ENCODE data around the gene RPL7A.

Gene RPL7A

DNA sequence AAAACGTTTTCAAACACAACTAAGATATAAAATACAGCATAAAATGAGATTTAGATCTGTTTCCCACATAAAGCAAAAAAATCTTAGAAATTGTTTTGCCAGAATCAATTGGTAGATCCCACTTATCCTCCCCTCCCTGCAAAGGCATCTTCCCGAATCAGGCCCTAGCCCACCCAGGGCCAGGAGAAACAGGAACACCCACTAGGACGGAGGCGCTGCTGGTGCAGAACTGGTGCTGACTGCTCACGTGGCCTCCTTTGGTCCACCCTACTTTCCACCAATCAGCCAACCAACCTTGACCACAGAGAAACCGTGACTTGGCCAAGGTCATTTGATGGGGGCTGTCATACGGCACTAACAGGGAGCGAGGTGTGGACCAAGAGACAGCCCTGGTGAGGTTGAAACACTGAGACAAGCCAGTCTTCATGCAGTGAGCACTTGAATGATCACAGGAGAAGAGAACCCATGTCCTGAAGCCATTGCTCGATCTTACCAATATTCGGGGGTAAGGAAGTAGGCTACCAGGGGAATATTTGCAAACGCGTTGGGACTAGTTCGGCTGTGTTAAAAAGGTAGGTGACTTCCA is 13.6 kb downstream of the RPL7A start:
- DNase-seq, result no peak
- intact Hi-C loops (cut with DNase I; ENCODE audit: low total_unique reads), result no loop called here
- peaks cover 44 to 84% (median 54%) of the 10 kb centered on the region in 3 donors for H3K36me3 ChIP-seq
- no peak for TF ChIP-seq CTCF (IDR thresholded peaks at IDR 0.05)
- H3K4me1 ChIP-seq, result peaks cover 0 to 21% (median 14%) of the 10 kb centered on the region in 4 donors
- no peak overlapping the region for H3K27ac ChIP-seq
- H3K4me3 ChIP-seq, result no peak overlapping the region
- H3K27me3 ChIP-seq, result no peaks in the 10 kb centered on the region
- H3K9me3 ChIP-seq, result no peaks in the 10 kb centered on the region

DNA sequence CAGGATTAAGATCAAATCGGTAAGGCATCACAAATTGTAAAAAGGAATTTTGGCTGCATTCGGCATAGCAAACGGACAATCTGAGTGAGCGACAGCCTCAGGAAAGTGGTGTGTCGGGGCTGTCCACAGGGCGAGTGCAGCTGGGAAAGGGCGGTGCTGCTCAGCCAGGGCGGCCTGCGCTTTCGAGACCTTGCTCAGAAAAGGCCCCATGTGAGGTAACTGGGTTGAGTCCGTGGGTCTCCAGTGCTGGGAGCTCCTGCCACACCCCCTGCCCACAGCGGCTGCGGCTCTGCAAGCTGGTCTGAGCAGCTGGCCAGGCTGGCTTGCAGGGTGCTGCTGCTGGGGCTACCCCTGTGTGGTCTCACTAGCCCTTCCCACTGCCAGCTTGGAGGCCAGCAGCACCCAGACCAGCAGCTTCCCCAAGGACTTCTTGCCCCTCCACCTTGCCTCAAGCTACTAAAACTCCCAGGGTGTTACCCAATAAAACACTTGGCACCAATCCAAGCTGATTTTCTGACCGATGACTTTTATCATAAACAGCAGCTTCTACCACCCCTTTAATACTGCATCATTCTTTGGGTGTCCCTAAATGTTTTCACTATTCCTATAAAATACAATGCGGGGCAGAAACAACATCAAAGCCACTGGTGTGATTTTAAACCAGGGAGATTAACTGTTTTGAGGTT is 14.5 kb downstream of the RPL7A start:
- no peaks in the 10 kb centered on the region for H3K9me3 ChIP-seq
- H3K27me3 ChIP-seq, result no peaks in the 10 kb centered on the region
- peaks cover 45 to 93% (median 62%) of the 10 kb centered on the region in 3 donors for H3K36me3 ChIP-seq
- intact Hi-C loops (cut with DNase I; ENCODE audit: low total_unique reads), result no loop called here
- no peak for TF ChIP-seq CTCF (IDR thresholded peaks at IDR 0.05)
- no peak overlapping the region for H3K27ac ChIP-seq
- no peak overlapping the region for H3K4me3 ChIP-seq
- peaks cover 0 to 17% (median 6%) of the 10 kb centered on the region in 4 donors for H3K4me1 ChIP-seq
- no peak for DNase-seq

GRCh38 chr9:133366435-133366834 is 18.4 kb downstream of the RPL7A start:
- intact Hi-C loops (cut with DNase I; ENCODE audit: low total_unique reads), result no loop called here
- H3K4me3 ChIP-seq, result no peak overlapping the region
- H3K27me3 ChIP-seq, result no peaks in the 10 kb centered on the region
- H3K9me3 ChIP-seq, result no peaks in the 10 kb centered on the region
- peaks cover 0 to 43% (median 37%) of the 10 kb centered on the region in 4 donors for H3K4me1 ChIP-seq
- no peak for DNase-seq
- peaks cover 45 to 65% (median 58%) of the 10 kb centered on the region in 3 donors for H3K36me3 ChIP-seq
- no peak overlapping the region for H3K27ac ChIP-seq
- no peak for TF ChIP-seq CTCF (IDR thresholded peaks at IDR 0.05)

DNA sequence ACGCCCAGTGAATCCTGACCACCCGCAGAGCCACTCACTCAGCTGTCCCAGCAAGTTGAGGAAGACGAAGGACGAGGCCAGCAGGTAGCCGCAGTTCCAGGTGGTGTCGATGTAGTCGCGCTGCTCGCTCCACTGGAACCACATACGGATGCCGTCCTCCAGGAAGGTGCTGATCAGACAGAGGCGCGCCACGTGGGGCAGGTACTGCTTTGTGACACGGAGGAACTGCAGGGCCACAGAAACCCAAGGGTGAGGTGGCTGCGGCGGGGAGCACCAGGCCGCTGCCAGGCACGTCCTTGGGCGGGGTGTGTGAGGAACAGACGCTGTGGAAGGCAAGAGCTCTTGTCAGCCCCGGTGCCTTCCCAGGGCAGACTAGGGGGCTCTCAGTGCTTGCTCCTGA is 19.2 kb downstream of the RPL7A start:
- intact Hi-C loops (cut with DNase I; ENCODE audit: low total_unique reads), result no loop called here
- Histone ChIP-seq H3K9me3 (no peaks in the 10 kb centered on the region), H3K27ac (no peak overlapping the region), H3K36me3 (peaks cover 41 to 61% (median 56%) of the 10 kb centered on the region in 3 donors), H3K4me1 (peaks cover 0 to 51% (median 45%) of the 10 kb centered on the region in 4 donors), H3K4me3 (no peak overlapping the region), H3K27me3 (no peaks in the 10 kb centered on the region)
- TF ChIP-seq CTCF (IDR thresholded peaks at IDR 0.05), result no peak
- DNase-seq, result no peak

DNA sequence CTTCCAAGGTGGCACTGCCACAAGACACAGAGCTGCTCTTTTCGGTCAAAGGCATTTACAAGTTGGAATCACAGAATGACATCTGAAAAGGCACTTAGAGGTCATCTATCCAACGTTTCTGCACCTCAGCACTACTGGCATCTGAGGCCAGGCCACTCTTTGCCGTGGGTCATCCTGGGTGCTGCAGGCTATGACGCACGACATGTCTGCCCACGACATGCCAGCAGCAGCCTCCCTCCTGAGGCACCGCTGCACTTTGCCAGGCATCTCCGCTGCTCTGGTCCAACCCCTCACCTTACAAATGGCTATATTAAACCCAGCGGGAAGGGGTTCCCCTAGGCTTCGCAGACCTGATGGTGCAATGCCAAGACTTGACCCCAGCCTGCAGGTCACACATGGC is 19.8 kb downstream of the RPL7A start:
- no peak overlapping the region for H3K4me3 ChIP-seq
- intact Hi-C loops (cut with DNase I; ENCODE audit: low total_unique reads), result no loop called here
- H3K27ac ChIP-seq, result no peak overlapping the region
- H3K36me3 ChIP-seq, result peaks cover 37 to 59% (median 55%) of the 10 kb centered on the region in 3 donors
- H3K27me3 ChIP-seq, result no peaks in the 10 kb centered on the region
- DNase-seq, result no peak
- H3K4me1 ChIP-seq, result peaks cover 0 to 56% (median 48%) of the 10 kb centered on the region in 4 donors
- no peak for TF ChIP-seq CTCF (IDR thresholded peaks at IDR 0.05)
- H3K9me3 ChIP-seq, result no peaks in the 10 kb centered on the region

Data from tibial artery (tissue), 4 donors.